Measurements from ENCODE around the gene PIGW. TPM values are rescaled to one million over a fixed set of nuclear protein-coding genes. Genes with fewer than 3 reads are reported as not detected.
"Not testable (repeated sequence)": the region's sequence is repeated elsewhere in the genome, so short reads cannot be mapped to it uniquely, and the experiment has no call there.

The PIGW gene
- total and polyA plus RNA-seq, 12 donors: 1.7 to 14.6 (median 4.6) TPM

GRCh38 chr17:36505171-36505570 is 29.6 kb upstream of the PIGW start:
- H3K9me3 ChIP-seq (replicated peaks in 1 of 3): no peaks in the 10 kb centered on the region
- DNase-seq: no peak
- H3K4me3 ChIP-seq: no peak overlapping the region
- no peaks in the 10 kb centered on the region for H3K27me3 ChIP-seq
- no peak overlapping the region for H3K27ac ChIP-seq
- TF ChIP-seq, protein P1, sequence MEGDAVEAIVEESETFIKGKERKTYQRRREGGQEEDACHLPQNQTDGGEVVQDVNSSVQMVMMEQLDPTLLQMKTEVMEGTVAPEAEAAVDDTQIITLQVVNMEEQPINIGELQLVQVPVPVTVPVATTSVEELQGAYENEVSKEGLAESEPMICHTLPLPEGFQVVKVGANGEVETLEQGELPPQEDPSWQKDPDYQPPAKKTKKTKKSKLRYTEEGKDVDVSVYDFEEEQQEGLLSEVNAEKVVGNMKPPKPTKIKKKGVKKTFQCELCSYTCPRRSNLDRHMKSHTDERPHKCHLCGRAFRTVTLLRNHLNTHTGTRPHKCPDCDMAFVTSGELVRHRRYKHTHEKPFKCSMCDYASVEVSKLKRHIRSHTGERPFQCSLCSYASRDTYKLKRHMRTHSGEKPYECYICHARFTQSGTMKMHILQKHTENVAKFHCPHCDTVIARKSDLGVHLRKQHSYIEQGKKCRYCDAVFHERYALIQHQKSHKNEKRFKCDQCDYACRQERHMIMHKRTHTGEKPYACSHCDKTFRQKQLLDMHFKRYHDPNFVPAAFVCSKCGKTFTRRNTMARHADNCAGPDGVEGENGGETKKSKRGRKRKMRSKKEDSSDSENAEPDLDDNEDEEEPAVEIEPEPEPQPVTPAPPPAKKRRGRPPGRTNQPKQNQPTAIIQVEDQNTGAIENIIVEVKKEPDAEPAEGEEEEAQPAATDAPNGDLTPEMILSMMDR (IDR thresholded peaks at IDR 0.05): no peak
- no peak for TF ChIP-seq POLR2A (IDR thresholded peaks at IDR 0.05)
- peaks cover 0 to 14% of the 10 kb centered on the region in 2 donors for H3K36me3 ChIP-seq (replicated peaks in 1 of 2)
- 89 to 95% (median 95%) methylated on average over 6 to 8 of the region's 8 CpGs for WGBS, 4 donors
- intact Hi-C loops (cut with DNase I): no loop called here
- H3K4me1 ChIP-seq (replicated peaks in 1 of 2): no peaks in the 10 kb centered on the region

- Histone ChIP-seq H3K4me3 (no peak overlapping the region), H3K9me3 (replicated peaks in 1 of 3) (no peaks in the 10 kb centered on the region), H3K36me3 (replicated peaks in 1 of 2) (peaks cover 0 to 14% of the 10 kb centered on the region in 2 donors), H3K27ac (no peak overlapping the region), H3K4me1 (replicated peaks in 1 of 2) (no peaks in the 10 kb centered on the region), H3K27me3 (no peaks in the 10 kb centered on the region)
- TF ChIP-seq, protein P1 (IDR thresholded peaks at IDR 0.05): no peak
- TF ChIP-seq POLR2A (IDR thresholded peaks at IDR 0.05): no peak
- no peak for DNase-seq
- intact Hi-C loops (cut with DNase I): no loop called here
- WGBS, 4 donors: 79 to 91% (median 84%) methylated on average over 4 to 6 of the region's 6 CpGs
Observed at GRCh38 chr17:36506249-36506826, 28.4 kb upstream of the PIGW start.

DNA sequence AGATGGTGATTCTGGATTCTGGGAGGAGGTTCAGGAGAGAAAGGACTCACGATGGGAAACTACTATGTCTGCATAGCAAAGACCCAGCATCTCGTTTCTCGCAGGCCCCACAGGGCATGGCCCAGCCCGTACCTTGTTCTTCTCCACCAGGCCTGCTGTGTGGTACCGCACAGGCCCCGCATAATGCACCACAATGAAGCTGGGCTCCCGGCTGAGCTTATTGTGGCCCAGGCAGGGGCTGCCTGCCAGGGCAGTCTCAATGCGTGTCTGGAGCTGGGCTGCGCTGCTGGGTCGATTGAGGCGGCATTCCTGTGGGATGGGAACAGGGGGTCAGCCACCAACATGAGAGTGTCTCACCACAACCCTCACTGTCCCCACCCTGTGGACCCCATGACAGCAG is 28.0 kb upstream of the PIGW start:
- TF ChIP-seq POLR2A (IDR thresholded peaks at IDR 0.05): no peak
- TF ChIP-seq, protein P1 (IDR thresholded peaks at IDR 0.05): no peak
- Histone ChIP-seq H3K9me3 (replicated peaks in 1 of 3) (no peaks in the 10 kb centered on the region), H3K27me3 (no peaks in the 10 kb centered on the region), H3K4me3 (no peak overlapping the region), H3K27ac (no peak overlapping the region), H3K4me1 (replicated peaks in 1 of 2) (no peaks in the 10 kb centered on the region), H3K36me3 (replicated peaks in 1 of 2) (peaks cover 0 to 14% of the 10 kb centered on the region in 2 donors)
- DNase-seq: no peak
- intact Hi-C loops (cut with DNase I): no loop called here
- 67 to 96% (median 93%) methylated on average over 1 to 11 of the region's 11 CpGs for WGBS, 4 donors

GRCh38 chr17:36507266-36507665 is 27.5 kb upstream of the PIGW start:
- Histone ChIP-seq H3K4me3 (no peak overlapping the region), H3K36me3 (replicated peaks in 1 of 2) (peaks cover 0 to 14% of the 10 kb centered on the region in 2 donors), H3K27ac (no peak overlapping the region), H3K9me3 (replicated peaks in 1 of 3) (no peaks in the 10 kb centered on the region), H3K27me3 (no peaks in the 10 kb centered on the region), H3K4me1 (replicated peaks in 1 of 2) (no peaks in the 10 kb centered on the region)
- DNase-seq: no peak
- TF ChIP-seq, protein P1 (IDR thresholded peaks at IDR 0.05): no peak
- no peak for TF ChIP-seq POLR2A (IDR thresholded peaks at IDR 0.05)
- WGBS, 4 donors: 92 to 96% (median 95%) methylated on average over 6 of the region's 6 CpGs
- intact Hi-C loops (cut with DNase I): no loop called here

GRCh38 chr17:36508439-36508838 is 26.3 kb upstream of the PIGW start:
- H3K4me3 ChIP-seq; H3K4me1 ChIP-seq (replicated peaks in 1 of 2); H3K27ac ChIP-seq; H3K27me3 ChIP-seq; H3K9me3 ChIP-seq (replicated peaks in 1 of 3); intact Hi-C loops (cut with DNase I); DNase-seq: not testable (repeated sequence)
- peaks cover 0 to 14% of the 10 kb centered on the region in 2 donors for H3K36me3 ChIP-seq (replicated peaks in 1 of 2)
- WGBS, 4 donors: 83 to 95% (median 92%) methylated on average over 2 of the region's 2 CpGs
